GM12878 (cell line): ENCODE results near the gene RMC1. TPM values are rescaled to one million over a fixed set of nuclear protein-coding genes. Genes with fewer than 3 reads are reported as not detected.

Source experiments
- ATAC-seq: fragments of 200-7000 bp; cut with Tn5 transposase; 3 replicates; pipeline ENCODE4 v1.9.1; 2020; ENCODE audit warnings: mild to moderate bottlenecking, moderate library complexity
- BruUV-seq: library from RNA; stranded (reverse); fragments of 400-500 nt; replicated peaks from 2 replicates; lab custom pipeline; 2021; lab: Mats Ljungman, UMichigan
- CTCF ChIA-PET: fragments of 300-600 bp; sonication (Branson Sonifier 250); formaldehyde crosslinking; extraction: SDS; loops from one replicate; lab custom pipeline; 2021; ENCODE audit warnings: inconsistent platforms; lab: Yijun Ruan, JAX
- POLR2A ChIA-PET: fragments of 350-600 bp; formaldehyde crosslinking; extraction: SDS; loops from one replicate; lab custom pipeline; 2021; ENCODE audit warnings: inconsistent platforms; lab: Charles Lee
- RAD21 ChIA-PET: fragments of 300-600 bp; sonication (Branson Sonifier 250); formaldehyde crosslinking; loops from one replicate; lab custom pipeline; 2023; ENCODE audit warnings: antibody characterized with exemption; ENCODE audit not compliant: unreplicated experiment; lab: Charles Lee
- SMC1A ChIA-PET: fragments of 300-600 bp; sonication (Branson Sonifier 250); formaldehyde crosslinking; loops from one replicate; lab custom pipeline; 2023; ENCODE audit not compliant: unreplicated experiment, uncharacterized antibody; lab: Charles Lee
- DNase-seq: peaks from one replicate; pipeline ENCODE4 v3.0.0-alpha.2; 2011; ENCODE audit warnings: low read depth, low spot score
- FAIRE-seq: peaks from 3 replicates; lab custom pipeline; 2011; peaks lifted over from hg19 to GRCh38; lab: Jason Lieb, UNC
- H2AFZ ChIP-seq: 2 replicates; pipeline ENCODE4 v1.6.0; 2011; ENCODE audit warnings: low read depth, low read length, control low read depth; ENCODE audit not compliant: control insufficient read depth
- H3K27ac ChIP-seq: 2 replicates; pipeline ENCODE4 v1.5.1; 2011; ENCODE audit warnings: control low read depth; ENCODE audit not compliant: control insufficient read depth, insufficient read depth
- H3K27me3 ChIP-seq, 2 experiments: replicated peaks in 1 of 2; 2 replicates each; pipeline versions ENCODE4 v1.6.0 to v1.6.1; 2011; ENCODE audit warnings: low read length in 1 of 2; ENCODE audit not compliant: control insufficient read depth in 2 of 2, insufficient read depth in 2 of 2
- H3K36me3 ChIP-seq, 2 experiments: 2 replicates each; pipeline ENCODE4 v1.5.1; 2011; ENCODE audit warnings: low read length in 1 of 2; ENCODE audit not compliant: control insufficient read depth in 2 of 2, insufficient read depth in 2 of 2
- H3K4me1 ChIP-seq: 2 replicates; pipeline ENCODE4 v1.6.1; 2011; ENCODE audit warnings: mild to moderate bottlenecking, low read length, moderate library complexity, mixed read lengths; ENCODE audit not compliant: control insufficient read depth, insufficient read depth
- H3K4me2 ChIP-seq: 2 replicates; pipeline ENCODE4 v1.6.0; 2011; ENCODE audit warnings: control low read depth; ENCODE audit not compliant: control insufficient read depth, insufficient read depth
- H3K4me3 ChIP-seq: fragments of 200-600 bp; sonication (generic); 2 replicates; pipeline ENCODE4 v1.5.1; 2016
- H3K79me2 ChIP-seq: 2 replicates; pipeline ENCODE4 v1.6.0; 2011; ENCODE audit warnings: low read length; ENCODE audit not compliant: control insufficient read depth, insufficient read depth
- H3K9ac ChIP-seq: 2 replicates; pipeline ENCODE4 v1.8.0; 2011; ENCODE audit warnings: low read length, control low read depth, mixed read lengths; ENCODE audit not compliant: control insufficient read depth, insufficient read depth
- H3K9me3 ChIP-seq: replicated peaks from 3 replicates; pipeline ENCODE4 v1.5.1; 2011; ENCODE audit warnings: mild to moderate bottlenecking, low read length; ENCODE audit not compliant: control insufficient read depth, insufficient read depth
- H4K20me1 ChIP-seq: 2 replicates; pipeline ENCODE4 v1.6.0; 2011; ENCODE audit not compliant: control insufficient read depth, insufficient read depth
- CREB1 ChIP-seq: IDR thresholded peaks from 2 replicates; pipeline ENCODE4 v1.6.1; 2012; ENCODE audit warnings: low read depth, mild to moderate bottlenecking, inconsistent platforms
- HDAC2 ChIP-seq: fragments of 200-600 bp; sonication (generic); IDR thresholded peaks from 2 replicates; pipeline ENCODE4 v1.6.1; 2017
- NFIC ChIP-seq: IDR thresholded peaks from 2 replicates; pipeline ENCODE4 v1.6.1; 2012; ENCODE audit warnings: low read depth, mild to moderate bottlenecking, inconsistent platforms, low read length, moderate library complexity
- NR2F1 ChIP-seq: fragments of 450-650 bp; conservative IDR thresholded peaks from 2 replicates; pipeline ENCODE4 v1.6.1; 2017; ENCODE audit warnings: mild to moderate bottlenecking
- PBX3 ChIP-seq: IDR thresholded peaks from 2 replicates; pipeline ENCODE4 v1.6.1; 2011; ENCODE audit warnings: mild to moderate bottlenecking, low read depth, low read length, moderate library complexity; ENCODE audit not compliant: insufficient replicate concordance
- POLR2AphosphoS5 ChIP-seq: IDR thresholded peaks from 2 replicates; pipeline ENCODE4 v1.6.1; 2011; ENCODE audit warnings: mild to moderate bottlenecking, low read length, inconsistent platforms
- SUZ12 ChIP-seq: fragments of 200-600 bp; sonication (generic); IDR thresholded peaks from one replicate; pipeline ENCODE4 v1.6.1; 2018; ENCODE audit warnings: antibody characterized with exemption, mild to moderate bottlenecking; ENCODE audit not compliant: unreplicated experiment
- TARDBP ChIP-seq: IDR thresholded peaks from 2 replicates; pipeline ENCODE4 v1.6.1; 2016; ENCODE audit warnings: borderline replicate concordance
- WRNIP1 ChIP-seq: IDR thresholded peaks from 2 replicates; pipeline ENCODE4 v1.6.1; 2011; ENCODE audit warnings: low read depth, low read length, improper control_type of control experiment, borderline replicate concordance
- ZSCAN29 ChIP-seq: fragments of 450-650 bp; IDR thresholded peaks from 2 replicates; pipeline ENCODE4 v1.6.1; 2017; ENCODE audit warnings: mild to moderate bottlenecking, moderate library complexity
- WGBS: methylation state at CpG from one replicate; pipeline ENCODE4 v1.1.6; 2016; ENCODE audit warnings: low lambda C conversion rate; ENCODE audit not compliant: insufficient replicate concordance, insufficient coverage; ENCODE audit errors: missing lambda C conversion rate; 5-methylcytosine and 5-hydroxymethylcytosine counted together
- in situ Hi-C: fragments of 300-500 bp; cut with MboI; formaldehyde crosslinking; loops from 9 replicates; pipeline ENCODE4 v1.14.3; 2018; ENCODE audit warnings: mixed read lengths
- intact Hi-C: fragments of 100-400 bp; cut with micrococcal nuclease; formaldehyde crosslinking; loops from one replicate; pipeline ENCODE4 v1.14.2; 2022; ENCODE audit not compliant: unreplicated experiment
- polyA plus RNA-seq, 11 experiments: library from polyadenylated mRNA; depleted of rRNA in 4 of 11; unstranded in 6 of 11; stranded (reverse) in 5 of 11; fragments of >200 nt; fragmentation: Nextera tagmentation in 4 of 11; fragmentation: Illumina TruSeq in 1 of 11; extraction: Ambion mirVana in 4 of 11; extraction: Trizol in 1 of 11; gene quantifications; 1 replicate in 1 of 11; 2 replicates in 10 of 11; pipeline versions ENCODE4 v1.2.1 to v1.2.3, GENCODE V29; 2011 to 2016; ENCODE audit warnings: inconsistent platforms in 2 of 11, missing spikeins in 2 of 11, low read depth in 1 of 11
- total RNA-seq, 4 experiments: library from RNA; depleted of rRNA in 3 of 4; stranded (reverse); fragments of >200 nt in 3 of 4; fragmentation: Illumina TruSeq in 1 of 4; extraction: Trizol in 1 of 4; gene quantifications; 2 replicates each; pipeline versions ENCODE4 v1.2.1 to v1.2.3, GENCODE V29; 2013 to 2021

RMC1 gene
- total and polyA plus RNA-seq, 10 of the 15 experiments (the other 5 are each of a cell fraction or from before 2014, with no cell fraction given): 8.4 to 57.6 (median 42.5) TPM

- FAIRE-seq (no peak), DNase-seq (no peak), ATAC-seq (no peak)
- in situ Hi-C loops (no loop called here), intact Hi-C loops (no loop called here)
- ChIA-PET SMC1A (no interaction called here), POLR2A (no interaction called here), RAD21 (interaction anchor here (0.7 kb wide), 1 partner anchor 67 kb away, joined by 3 read pairs; no protein-coding TSS in a partner anchor), CTCF (interaction anchor here (0.6 to 3.1 kb wide), 5 partner anchors 14 to 593 kb away, joined by 3 to 15 read pairs (median 3); no protein-coding TSS in a partner anchor)
- TF ChIP-seq CREB1 (no peak), SUZ12 (no peak), HDAC2 (no peak), PBX3 (no peak), WRNIP1 (no peak), ZSCAN29 (no peak), NFIC (no peak), POLR2AphosphoS5 (no peak), NR2F1 (no peak), TARDBP (no peak)
- Histone ChIP-seq H3K4me1 (peaks cover 6% of the 10 kb centered on the region), H2AFZ (no peak overlapping the region), H4K20me1 (no peaks in the 10 kb centered on the region), H3K36me3 (peaks cover 12 to 37% of the 10 kb centered on the region in 2 experiments), H3K27ac (no peak overlapping the region; the same call in 1 of the 2 replicates), H3K79me2 (peaks cover 5% of the 10 kb centered on the region), H3K27me3 (no peaks in the 10 kb centered on the region), H3K9me3 (no peaks in the 10 kb centered on the region; the same call in 2 of the 3 replicates), H3K4me2 (no peak overlapping the region), H3K9ac (no peak overlapping the region), H3K4me3 (no peak overlapping the region)
- 100% methylated on average over 1 of the region's 1 CpG for WGBS
- BruUV-seq: no TSS peak
Measured at GRCh38 chr18:23512641-23513040, 9.3 kb downstream of the RMC1 start.
